B cell (primary cell): ENCODE measurements around the gene ACTL6B. TPM values are rescaled to one million over a fixed set of nuclear protein-coding genes. Genes with fewer than 3 reads are reported as not detected.

Source experiments
- ATAC-seq: fragments of 200-7000 bp; cut with Tn5 transposase; one replicate; pipeline ENCODE4 v1.10.0; 2021; ENCODE audit warnings: low read depth, mild to moderate bottlenecking, moderate number of reproducible peaks, moderate library complexity
- CTCF ChIA-PET: fragments of 350-600 bp; sonication (Branson Sonifier 250); formaldehyde crosslinking; loops from one replicate; lab custom pipeline; 2021; ENCODE audit warnings: antibody characterized with exemption, inconsistent platforms; lab: Charles Lee
- POLR2A ChIA-PET: fragments of 350-600 bp; sonication (Branson Sonifier 250); formaldehyde crosslinking; loops from one replicate; lab custom pipeline; 2021; ENCODE audit warnings: antibody characterized with exemption; lab: Charles Lee
- DNase-seq: peaks from one replicate; pipeline ENCODE4 v3.0.0; 2013
- H2AFZ ChIP-seq: 2 replicates; pipeline ENCODE4 v1.6.1; 2012; ENCODE audit warnings: mild to moderate bottlenecking, low read depth, low read length; ENCODE audit not compliant: insufficient read depth, poor library complexity, severe bottlenecking
- H3K27ac ChIP-seq, 2 donors: 1 replicate in 1 of 2; 2 replicates in 1 of 2; pipeline ENCODE4 v1.5.1; 2012 to 2013; ENCODE audit warnings: low read length in 2 of 2, mild to moderate bottlenecking in 2 of 2, moderate library complexity in 1 of 2
- H3K27me3 ChIP-seq, 4 experiments: fragments of 200-600 bp in 1 of 4; sonication (generic) in 1 of 4; replicated peaks in 1 of 4; 1 replicate in 2 of 4; 2 replicates in 2 of 4; pipeline versions ENCODE4 v1.6.1 to v1.7.0; 2013 to 2016; ENCODE audit warnings: low read length in 3 of 4, mild to moderate bottlenecking in 2 of 4, mixed read lengths in 1 of 4, moderate library complexity in 1 of 4; ENCODE audit not compliant: insufficient read depth in 4 of 4, control insufficient read depth in 3 of 4; ENCODE audit errors: control extremely low read depth in 1 of 4
- H3K36me3 ChIP-seq, 2 experiments: replicated peaks in 1 of 2; 1 replicate in 1 of 2; 2 replicates in 1 of 2; pipeline versions ENCODE4 v1.6.1 to v1.7.1; 2013; ENCODE audit warnings: low read length in 1 of 2; ENCODE audit not compliant: insufficient read depth in 2 of 2, control insufficient read depth in 1 of 2; ENCODE audit errors: control extremely low read depth in 1 of 2, extremely low read depth in 1 of 2
- H3K4me1 ChIP-seq, 2 donors: fragments of 200-600 bp in 1 of 2; sonication (generic) in 1 of 2; 1 replicate in 1 of 2; 2 replicates in 1 of 2; pipeline versions ENCODE4 v1.5.1 to v1.6.1; 2013 to 2017; ENCODE audit warnings: low read length in 2 of 2; ENCODE audit not compliant: control insufficient read depth in 2 of 2, insufficient read depth in 2 of 2
- H3K4me2 ChIP-seq: replicated peaks from 2 replicates; pipeline ENCODE3; 2012; ENCODE audit warnings: mild to moderate bottlenecking, low read depth, low read length; ENCODE audit not compliant: poor library complexity, severe bottlenecking
- H3K4me3 ChIP-seq, 5 experiments: fragments of 200-600 bp in 1 of 5; sonication (generic) in 1 of 5; 1 replicate in 3 of 5; 2 replicates in 2 of 5; pipeline versions ENCODE4 v1.5.1 to v1.7.0; 2011 to 2016; ENCODE audit warnings: low read length in 4 of 5, mild to moderate bottlenecking in 4 of 5, low read depth in 2 of 5, control low read depth in 1 of 5, moderate library complexity in 1 of 5; ENCODE audit not compliant: insufficient read depth in 1 of 5; ENCODE audit errors: control extremely low read depth in 1 of 5, extremely low read depth in 1 of 5
- H3K79me2 ChIP-seq: fragments of 200-600 bp; sonication (generic); one replicate; pipeline ENCODE4 v1.6.0; 2016; ENCODE audit warnings: low read length; ENCODE audit not compliant: control insufficient read depth, insufficient read depth
- H3K9ac ChIP-seq: fragments of 200-600 bp; sonication (generic); 2 replicates; pipeline ENCODE4 v1.6.1; 2017; ENCODE audit warnings: mild to moderate bottlenecking, low read length, moderate library complexity
- H3K9me3 ChIP-seq, 3 donors: one replicate each; pipeline versions ENCODE4 v1.6.1 to v1.7.1; 2013; ENCODE audit warnings: low read length in 2 of 3; ENCODE audit not compliant: control insufficient read depth in 2 of 3, insufficient read depth in 1 of 3; ENCODE audit errors: control extremely low read depth in 1 of 3
- H4K20me1 ChIP-seq: 2 replicates; pipeline ENCODE4 v1.6.0; 2012; ENCODE audit warnings: mild to moderate bottlenecking, low read length; ENCODE audit not compliant: insufficient read depth, control insufficient read depth, poor library complexity, severe bottlenecking
- H3K27ac Mint-ChIP-seq: one replicate; pipeline ENCODE4 v1.8.0; 2021; ENCODE audit warnings: mixed read lengths
- H3K27me3 Mint-ChIP-seq: one replicate; pipeline ENCODE4 v1.8.0; 2021; ENCODE audit warnings: mixed read lengths
- H3K4me1 Mint-ChIP-seq: one replicate; pipeline ENCODE4 v1.8.0; 2021; ENCODE audit warnings: mixed read lengths
- H3K4me3 Mint-ChIP-seq: one replicate; pipeline ENCODE4 v1.8.0; 2021; ENCODE audit warnings: mixed read lengths
- H3K9me3 Mint-ChIP-seq: one replicate; pipeline ENCODE4 v1.8.0; 2022; ENCODE audit warnings: mixed read lengths; ENCODE audit not compliant: insufficient read depth
- CTCF ChIP-seq: fragments of 200-600 bp; IDR thresholded peaks from one replicate; pipeline ENCODE4 v1.8.0; 2022; ENCODE audit warnings: antibody characterized with exemption, mild to moderate bottlenecking
- EZH2 ChIP-seq: IDR thresholded peaks from 2 replicates; pipeline ENCODE4 v1.6.1; 2012; ENCODE audit warnings: borderline replicate concordance, low read depth, mild to moderate bottlenecking, moderate library complexity, low read length; ENCODE audit not compliant: insufficient read depth, poor library complexity, severe bottlenecking
- WGBS: methylation state at CpG from one replicate; pipeline ENCODE4 v1.1.5; 2013; ENCODE audit warnings: missing lambda C conversion rate; ENCODE audit not compliant: insufficient coverage; 5-methylcytosine and 5-hydroxymethylcytosine counted together
- intact Hi-C: fragments of 100-400 bp; cut with micrococcal nuclease; formaldehyde crosslinking; loops from one replicate; pipeline ENCODE4 v1.10.0; 2022
- polyA plus RNA-seq: library from polyadenylated mRNA; depleted of rRNA; stranded (reverse); fragments of >200 nt; gene quantifications from 2 replicates; pipeline ENCODE4 v1.2.3, GENCODE V29; 2012
- total RNA-seq, 2 donors: library from RNA; stranded (reverse); fragments of 120-200 nt in 1 of 2; gene quantifications; 1 replicate in 1 of 2; 2 replicates in 1 of 2; pipeline versions ENCODE4 v1.2.3 to v1.2.4, GENCODE V29; 2013 to 2022

The ACTL6B gene
- total and polyA plus RNA-seq, 2 donors (not counting 1 experiment from before 2014, with no cell fraction given), result not detected

DNA sequence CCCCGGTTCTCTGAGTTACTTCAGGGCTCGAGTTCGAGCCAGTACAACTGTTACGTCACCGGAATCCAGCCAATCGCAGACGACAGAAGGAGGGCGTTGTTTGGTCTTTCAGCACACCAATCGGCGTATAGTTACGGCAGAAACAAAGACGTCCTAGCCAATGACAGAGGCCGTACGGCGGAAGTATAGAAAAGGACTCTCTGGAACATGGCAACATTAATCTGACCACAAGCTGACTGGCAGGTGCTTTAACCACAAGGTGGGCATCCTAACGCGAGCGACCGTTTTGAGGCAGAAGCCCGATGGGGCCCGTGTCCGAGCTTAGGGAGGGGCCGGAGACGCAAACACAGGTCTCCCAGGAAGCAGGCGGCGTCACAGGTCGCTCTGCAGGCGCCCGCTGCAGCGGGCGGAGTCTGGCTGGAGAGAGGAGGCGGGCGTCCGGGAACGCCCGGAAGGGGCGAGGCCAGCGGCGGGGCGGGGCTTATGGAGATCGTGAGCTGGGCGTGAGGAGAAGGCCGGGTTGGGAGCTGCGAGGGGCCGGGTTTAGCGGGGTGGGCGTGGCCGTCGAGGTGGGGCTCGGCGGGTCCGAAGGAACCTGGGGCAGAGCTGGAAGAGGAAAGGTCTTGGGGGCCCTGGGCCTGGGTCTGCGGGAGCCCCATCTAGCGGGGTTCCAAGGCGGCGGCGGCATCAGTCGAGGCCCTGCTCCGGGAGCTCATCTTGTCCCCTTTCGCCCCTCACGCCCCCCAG lies 44.1 kb downstream of the ACTL6B start, which contains the start of gene MOSPD3:
TSS of gene MOSPD3 (plus strand) at position 558 of the 747 bp plus-strand sequence. CDS start 252 bp downstream, outside the sequence.
- H3K4me3 Mint-ChIP-seq, result peak within 1 kb of the TSS; percentile 93
- POLR2A ChIA-PET, result interaction anchor here (0.5 to 2.6 kb wide), 10 partner anchors 9 to 508 kb away, joined by 3 to 26 read pairs (median 9); partner anchors contain the start of genes FBXO24, GNB2, LRCH4 and MEPCE
- CTCF ChIA-PET, result interaction anchor here (0.5 to 3.2 kb wide), 18 partner anchors 8 to 511 kb away, joined by 3 to 26 read pairs (median 4); partner anchors contain the start of genes AP4M1, FBXO24, GIGYF1 and MCM7
- H3K27me3 Mint-ChIP-seq, result no peaks in the 10 kb centered on the region
- ATAC-seq (peak; percentile 91), DNase-seq (peak; percentile 99)
- H2AFZ ChIP-seq, result peak within 1 kb of the TSS; percentile 90
- H3K27ac ChIP-seq, result peak within 1 kb of the TSS; percentile 82
- H3K79me2 ChIP-seq, result no peaks in the 10 kb centered on the region
- H3K4me3 ChIP-seq, result peak within 1 kb of the TSS; percentile 53 to 93 (median 84)
- H3K4me1 Mint-ChIP-seq, result peaks cover 18% of the 10 kb centered on the region
- peaks cover 13 to 19% of the 10 kb centered on the region in 2 donors for H3K4me1 ChIP-seq
- H3K27me3 ChIP-seq, result no peaks in the 10 kb centered on the region
- peak within 1 kb of the TSS; percentile 96 for H3K4me2 ChIP-seq
- H3K36me3 ChIP-seq, result peaks cover 0 to 3% of the 10 kb centered on the region in 2 experiments
- TF ChIP-seq EZH2 (no peak), CTCF (no peak)
- H3K9me3 ChIP-seq, result no peaks in the 10 kb centered on the region
- peak within 1 kb of the TSS; percentile 99 for H3K27ac Mint-ChIP-seq
- peak within 1 kb of the TSS; percentile 78 for H3K9ac ChIP-seq
- no peaks in the 10 kb centered on the region for H4K20me1 ChIP-seq
- H3K9me3 Mint-ChIP-seq, result no peaks in the 10 kb centered on the region
- intact Hi-C loops, result loop anchor here (1.0 to 10.0 kb wide), 11 partner anchors 8 to 633 kb away; partner anchors contain the start of genes AGFG2, COPS6, FBXO24 and FIS1
- WGBS, result under 1% methylated on average over 61 of the region's 61 CpGs
